ENCODE data around the gene DLGAP1.

GRCh38 chr18:3583873-3584247 is 871.2 kb downstream of the DLGAP1 start:
- TF ChIP-seq, protein P1, sequence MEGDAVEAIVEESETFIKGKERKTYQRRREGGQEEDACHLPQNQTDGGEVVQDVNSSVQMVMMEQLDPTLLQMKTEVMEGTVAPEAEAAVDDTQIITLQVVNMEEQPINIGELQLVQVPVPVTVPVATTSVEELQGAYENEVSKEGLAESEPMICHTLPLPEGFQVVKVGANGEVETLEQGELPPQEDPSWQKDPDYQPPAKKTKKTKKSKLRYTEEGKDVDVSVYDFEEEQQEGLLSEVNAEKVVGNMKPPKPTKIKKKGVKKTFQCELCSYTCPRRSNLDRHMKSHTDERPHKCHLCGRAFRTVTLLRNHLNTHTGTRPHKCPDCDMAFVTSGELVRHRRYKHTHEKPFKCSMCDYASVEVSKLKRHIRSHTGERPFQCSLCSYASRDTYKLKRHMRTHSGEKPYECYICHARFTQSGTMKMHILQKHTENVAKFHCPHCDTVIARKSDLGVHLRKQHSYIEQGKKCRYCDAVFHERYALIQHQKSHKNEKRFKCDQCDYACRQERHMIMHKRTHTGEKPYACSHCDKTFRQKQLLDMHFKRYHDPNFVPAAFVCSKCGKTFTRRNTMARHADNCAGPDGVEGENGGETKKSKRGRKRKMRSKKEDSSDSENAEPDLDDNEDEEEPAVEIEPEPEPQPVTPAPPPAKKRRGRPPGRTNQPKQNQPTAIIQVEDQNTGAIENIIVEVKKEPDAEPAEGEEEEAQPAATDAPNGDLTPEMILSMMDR (IDR thresholded peaks at IDR 0.05; ENCODE audit: insufficient read depth, low read length) = no peak
- TF ChIP-seq REST (IDR thresholded peaks at IDR 0.05; ENCODE audit: insufficient replicate concordance, low read depth) (no peak), POLR2AphosphoS5 (IDR thresholded peaks at IDR 0.05; ENCODE audit: low read depth) (no peak), GABPA (IDR thresholded peaks at IDR 0.05; ENCODE audit: low read depth) (no peak), SPI1 (IDR thresholded peaks at IDR 0.05; ENCODE audit: borderline replicate concordance, low read depth) (no peak)

All from HL-60 (cell line).